HG03442 (cell line): ENCODE measurements around the gene ZNRF1.
"Not testable (repeated sequence)": the region's sequence is repeated elsewhere in the genome, so short reads cannot be mapped to it uniquely, and the experiment has no call there.

ENCODE experiments used
- ATAC-seq: cut with Tn5 transposase; IDR thresholded peaks from one replicate; pipeline ENCODE4 v1.9.1; 2021; ENCODE audit warnings: mild to moderate bottlenecking, moderate library complexity; ENCODE audit not compliant: unreplicated experiment

The ZNRF1 gene

DNA sequence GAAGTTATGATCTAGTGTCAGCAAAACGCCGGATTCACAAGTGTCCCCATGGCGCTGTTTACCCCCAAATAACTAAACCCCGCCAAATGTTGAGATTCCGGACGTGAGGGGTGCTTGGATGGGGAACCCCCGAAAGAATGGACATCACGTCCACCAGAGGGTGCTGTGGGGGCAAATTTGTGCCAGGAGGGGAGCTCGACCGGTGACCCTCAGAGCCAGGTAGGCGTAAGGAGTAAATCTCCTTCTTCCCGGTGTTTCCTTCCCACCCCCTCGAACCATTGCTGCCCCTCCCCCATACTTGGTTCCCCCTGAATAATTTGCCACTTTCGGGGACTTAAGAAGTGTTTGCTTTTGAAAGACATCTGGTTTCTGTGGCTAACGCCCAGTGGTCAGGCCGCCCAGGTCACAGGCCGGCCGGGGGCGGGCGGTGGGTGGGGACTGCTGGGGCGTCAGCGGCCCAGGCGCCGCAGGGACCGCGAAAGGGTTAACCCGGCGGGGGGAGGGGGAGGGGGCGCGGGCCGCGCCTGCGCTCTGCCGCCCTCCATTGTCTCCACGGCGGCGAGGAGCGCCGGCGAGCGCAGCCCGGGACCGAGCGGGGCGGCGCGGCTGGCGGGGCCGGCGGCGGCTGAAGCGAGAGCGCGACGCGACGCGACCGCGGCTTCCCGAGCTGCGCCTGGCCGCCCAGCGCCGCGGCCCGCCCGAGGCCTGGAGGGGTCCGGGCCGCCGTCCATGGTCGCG is at the start of gene ZNRF1:
ZNRF1 (plus strand) TSS at position 544 of the 738 bp plus-strand sequence. CDS start 648 bp downstream, outside the sequence.
- ATAC-seq, result peak; percentile 61

DNA sequence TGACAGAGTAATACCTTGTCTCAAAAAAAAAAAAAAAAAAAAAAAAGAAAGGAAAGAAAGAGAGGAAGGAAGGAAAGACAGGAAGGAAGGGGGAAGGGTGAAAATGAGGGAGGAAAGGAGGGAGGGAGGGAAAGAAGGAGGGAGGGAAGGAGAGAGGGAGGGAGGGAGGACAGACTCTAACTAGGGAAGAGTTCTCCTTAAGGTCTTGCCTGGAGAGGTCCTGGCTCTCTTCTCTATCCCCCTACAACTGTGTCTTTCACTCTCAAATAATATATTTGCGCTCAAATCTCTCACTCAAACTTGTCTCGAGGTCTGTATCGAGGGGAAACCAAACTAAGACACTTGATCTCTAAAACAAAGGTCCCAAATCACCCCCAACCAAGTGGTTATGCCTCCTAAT is 49.5 kb upstream of the ZNRF1 start:
- ATAC-seq, result no peak

- no peak for ATAC-seq
Observed at GRCh38 chr16:74950511-74950910, 48.3 kb upstream of the ZNRF1 start.

- ATAC-seq, result no peak
Observed at GRCh38 chr16:74951206-74951605, 47.6 kb upstream of the ZNRF1 start.

DNA sequence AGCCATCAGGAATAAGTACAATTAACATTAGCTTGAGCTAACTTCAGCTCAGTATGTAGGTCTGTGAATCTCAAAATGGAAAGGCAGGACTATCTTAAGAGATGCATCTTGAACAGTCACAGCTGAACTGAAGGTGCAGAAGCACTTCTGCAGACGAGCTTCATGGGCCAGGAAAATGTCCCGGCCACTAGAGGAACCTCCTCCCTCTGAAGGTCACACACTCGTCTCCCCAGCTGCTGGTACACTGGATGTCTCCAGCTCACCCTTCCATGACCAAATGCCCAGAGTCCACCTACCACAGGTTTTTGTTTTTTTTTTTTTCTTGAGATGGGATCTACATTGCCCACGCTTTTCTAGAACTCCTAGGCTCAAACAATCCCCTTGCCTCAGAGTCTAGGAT is 47.1 kb upstream of the ZNRF1 start:
- no peak for ATAC-seq

GRCh38 chr16:74954763-74955162 is 44.1 kb upstream of the ZNRF1 start:
- no peak for ATAC-seq

GRCh38 chr16:74973304-74973703 is 25.5 kb upstream of the ZNRF1 start:
- ATAC-seq, result no peak

DNA sequence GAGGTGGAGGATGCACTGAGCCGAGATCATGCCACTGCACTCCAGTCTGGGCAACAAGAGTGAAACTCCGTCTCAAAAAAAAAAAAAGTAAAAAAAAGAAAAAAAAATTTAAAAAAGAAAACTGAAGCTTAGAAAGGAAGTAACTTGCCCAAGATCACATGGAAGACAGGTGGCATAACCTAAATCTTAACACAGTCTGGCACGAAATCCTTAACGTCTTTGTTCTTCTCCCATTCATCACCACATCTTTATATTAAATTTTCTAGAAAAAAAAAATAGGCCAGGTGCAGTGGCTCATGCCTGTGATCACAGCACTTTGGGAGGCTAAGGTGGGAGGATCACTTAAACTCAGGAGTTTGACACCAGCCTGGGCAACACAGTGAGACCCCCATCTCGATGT is 23.2 kb upstream of the ZNRF1 start:
- ATAC-seq, result no peak

- no peak for ATAC-seq
Observed at GRCh38 chr16:74982256-74982655, 16.6 kb upstream of the ZNRF1 start.

- no peak for ATAC-seq
Observed at GRCh38 chr16:74984194-74984528, 14.7 kb upstream of the ZNRF1 start.

DNA sequence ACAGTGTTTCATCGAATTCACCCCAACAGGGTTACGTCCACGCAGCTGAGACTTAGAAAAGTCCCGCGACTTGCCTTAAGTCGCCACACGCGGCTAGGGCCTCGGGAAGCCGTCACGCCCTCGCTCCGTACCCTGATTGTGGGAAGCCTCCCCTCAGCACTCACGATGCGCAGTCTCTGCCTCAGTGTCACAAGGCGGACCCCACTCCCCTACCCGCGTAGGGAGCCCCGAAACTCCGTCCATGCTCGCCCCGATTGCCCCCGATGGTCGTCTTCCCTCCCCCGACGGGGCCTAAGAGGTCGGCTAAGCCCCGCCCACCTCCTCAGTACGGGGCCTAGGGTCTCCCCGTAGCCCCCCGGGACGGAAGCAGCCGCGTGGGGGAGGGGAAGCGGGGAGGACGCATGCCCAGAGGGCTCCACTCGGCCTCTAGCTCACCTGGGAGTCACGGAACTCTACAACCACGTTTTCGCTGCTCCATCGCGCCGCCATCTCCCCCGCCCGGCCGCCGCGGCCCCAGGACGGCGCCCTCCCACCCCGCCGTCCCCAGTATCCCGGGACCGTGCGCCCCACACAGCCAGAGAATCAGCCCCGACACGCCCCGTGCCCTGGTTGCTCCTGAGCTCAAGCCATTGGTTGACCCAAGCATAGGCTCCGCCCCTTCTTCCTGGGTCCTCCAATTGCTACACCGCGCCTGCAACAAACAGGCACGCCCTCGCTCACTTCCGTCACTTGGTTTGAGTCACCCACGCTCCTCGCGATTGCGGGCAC is 14.1 kb upstream of the ZNRF1 start, which contains the start of gene WDR59:
WDR59 (minus strand) TSS at position 595 of the 768 bp plus-strand sequence; CDS start at position 489, 106 bp downstream.
- ATAC-seq, result peak; percentile 100

- ATAC-seq, result no peak
Observed at GRCh38 chr16:74987027-74987681, 11.7 kb upstream of the ZNRF1 start.

DNA sequence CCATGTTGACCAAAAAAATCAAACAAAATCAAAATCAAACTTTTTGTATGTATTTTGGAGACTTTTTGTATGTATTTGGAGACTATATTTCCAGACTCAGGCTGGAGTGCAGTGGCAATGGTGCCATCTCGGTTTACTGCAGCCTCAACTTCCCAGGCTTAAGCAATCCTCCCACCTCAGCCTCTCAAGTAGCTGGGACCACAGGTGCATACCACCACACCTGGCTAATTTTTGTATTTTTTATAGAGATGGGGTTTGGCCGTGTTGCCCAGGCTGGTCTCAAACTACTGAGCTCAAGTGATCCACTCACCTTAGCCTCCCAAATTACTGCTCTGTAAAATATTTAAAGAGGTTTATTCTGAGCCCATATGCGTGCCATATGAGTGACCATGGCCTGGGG is 9.0 kb upstream of the ZNRF1 start:
- not testable (repeated sequence) for ATAC-seq

DNA sequence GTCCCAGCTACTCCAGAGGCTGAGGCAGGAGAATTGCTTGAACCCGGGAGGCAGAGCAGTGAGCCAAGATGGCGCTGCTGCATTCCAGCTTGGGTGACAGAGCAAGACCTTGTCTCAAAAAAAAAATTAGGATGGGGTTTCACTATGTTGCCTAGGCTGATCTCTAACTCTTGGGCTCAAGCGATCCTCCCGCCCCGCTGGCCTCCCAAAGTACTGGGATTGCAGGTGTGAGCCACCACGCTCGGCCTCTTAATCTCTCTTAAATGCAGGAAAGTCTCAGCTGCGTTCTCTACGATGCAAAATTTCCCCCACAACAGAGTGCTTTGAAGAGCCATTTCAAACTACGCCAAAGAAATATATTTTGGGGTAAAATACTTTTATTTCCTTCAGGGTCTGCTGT is 8.0 kb upstream of the ZNRF1 start:
- no peak for ATAC-seq

DNA sequence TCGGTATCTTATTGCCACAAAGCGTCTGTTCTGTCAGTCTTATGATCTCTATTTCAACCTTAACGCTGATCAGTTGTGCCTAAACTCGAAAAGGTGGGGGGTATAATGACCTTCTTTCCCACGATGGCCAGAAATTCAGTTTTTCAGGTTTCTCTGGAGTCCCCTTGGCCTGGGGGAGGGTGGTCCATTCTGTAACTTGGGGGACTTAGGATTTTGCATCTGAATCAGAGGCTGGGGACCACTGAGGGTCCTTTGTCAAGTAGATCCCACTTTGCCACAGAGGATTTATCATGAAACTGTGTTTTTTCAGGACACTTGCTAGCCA is 7.6 kb upstream of the ZNRF1 start:
- no peak for ATAC-seq

- ATAC-seq, result no peak
Observed at GRCh38 chr16:74991593-74992403, 7.0 kb upstream of the ZNRF1 start.

DNA sequence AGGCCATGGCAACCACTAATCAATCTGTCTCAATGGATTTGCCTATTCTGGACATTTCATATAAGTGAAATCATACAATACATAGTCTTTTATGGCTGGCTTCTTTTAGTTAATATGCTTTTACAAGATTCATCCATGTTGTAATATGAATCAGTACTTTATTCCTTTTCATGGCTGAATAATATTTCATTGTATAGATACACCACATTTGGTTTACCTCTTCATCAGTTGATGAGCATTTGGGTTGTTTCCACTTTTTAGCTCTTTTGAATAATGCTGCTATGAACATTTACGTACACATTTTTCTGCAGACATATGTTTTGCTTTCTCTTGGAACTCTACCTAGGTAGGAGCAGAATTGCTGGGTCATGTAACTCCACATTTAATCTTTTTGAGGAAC is 2.8 kb upstream of the ZNRF1 start:
- no peak for ATAC-seq

- ATAC-seq, result no peak
Observed at GRCh38 chr16:74997042-74997491, 1.8 kb upstream of the ZNRF1 start.

- ATAC-seq, result peak; percentile 32
Observed at GRCh38 chr16:74999219-74999608, 390 bp downstream of the ZNRF1 start.

GRCh38 chr16:74999609-75000480 is 1.0 kb downstream of the ZNRF1 start:
- peak; percentile 31 for ATAC-seq
